HG02970 (cell line): ENCODE results near the gene CC2D1A.
"Not testable (repeated sequence)": the region's sequence is repeated elsewhere in the genome, so short reads cannot be mapped to it uniquely, and the experiment has no call there.

Experiments
- ATAC-seq: cut with Tn5 transposase; IDR thresholded peaks from one replicate; pipeline ENCODE4 v1.9.1; 2021; ENCODE audit warnings: mild to moderate bottlenecking, moderate library complexity, moderate number of reproducible peaks; ENCODE audit not compliant: unreplicated experiment, low FRiP score

The CC2D1A gene

GRCh38 chr19:13902993-13903555 lies 2.9 kb upstream of the CC2D1A start:
- ATAC-seq, result no peak

- ATAC-seq, result no peak
Observed at GRCh38 chr19:13906521-13906904, 512 bp downstream of the CC2D1A start.

GRCh38 chr19:13906910-13907309 lies 909 bp downstream of the CC2D1A start:
- ATAC-seq, result no peak

GRCh38 chr19:13908674-13909073 lies 2.7 kb downstream of the CC2D1A start:
- no peak for ATAC-seq

GRCh38 chr19:13909430-13909829 lies 3.4 kb downstream of the CC2D1A start:
- no peak for ATAC-seq

- ATAC-seq, result no peak
Observed at GRCh38 chr19:13913352-13913751, 7.4 kb downstream of the CC2D1A start.

GRCh38 chr19:13914777-13915176 lies 8.8 kb downstream of the CC2D1A start:
- ATAC-seq, result no peak

GRCh38 chr19:13917888-13918406 lies 11.9 kb downstream of the CC2D1A start:
- ATAC-seq, result no peak

GRCh38 chr19:13918726-13919411 lies 12.9 kb downstream of the CC2D1A start:
- ATAC-seq, result no peak

GRCh38 chr19:13920524-13920923 lies 14.5 kb downstream of the CC2D1A start:
- no peak for ATAC-seq

- no peak for ATAC-seq
Observed at GRCh38 chr19:13920940-13921747, 15.1 kb downstream of the CC2D1A start.

GRCh38 chr19:13922118-13922517 lies 16.1 kb downstream of the CC2D1A start:
- not testable (repeated sequence) for ATAC-seq

- no peak for ATAC-seq
Observed at GRCh38 chr19:13923194-13923987, 17.4 kb downstream of the CC2D1A start.

- no peak for ATAC-seq
Observed at GRCh38 chr19:13926010-13926409, 20.0 kb downstream of the CC2D1A start.

GRCh38 chr19:13926715-13927114 lies 20.7 kb downstream of the CC2D1A start:
- ATAC-seq, result no peak

- ATAC-seq, result no peak
Observed at GRCh38 chr19:13929340-13929739, 23.3 kb downstream of the CC2D1A start.

GRCh38 chr19:13929956-13930355 lies 24.0 kb downstream of the CC2D1A start:
- ATAC-seq, result no peak

- ATAC-seq, result no peak
Observed at GRCh38 chr19:13930402-13930801, 24.4 kb downstream of the CC2D1A start.

- ATAC-seq, result no peak
Observed at GRCh38 chr19:13931391-13932148, 25.6 kb downstream of the CC2D1A start.

- no peak for ATAC-seq
Observed at GRCh38 chr19:13932149-13932637, 26.2 kb downstream of the CC2D1A start.
